ENCODE results near the gene MRPL44. TPM values are rescaled to one million over a fixed set of nuclear protein-coding genes. Genes with fewer than 3 reads are reported as not detected.

MRPL44 gene
- total and polyA plus RNA-seq, 2 of the 13 experiments (the other 11 are each of a cell fraction or from before 2014, with no cell fraction given), result 38.4 to 78.0 TPM

- peak; percentile 40 for TF ChIP-seq HNRNPH1 (optimal IDR thresholded peaks at IDR 0.05; ENCODE audit: low read depth, low read length)
- peak; percentile 98 for TF ChIP-seq KDM2A (CRISPR knock-in tag; IDR thresholded peaks at IDR 0.05; ENCODE audit: borderline replicate concordance, low read depth)
- TF ChIP-seq SIX4 (CRISPR knock-in tag; IDR thresholded peaks at IDR 0.05), result no peak; the same call in 1 of the 2 replicates
- TF ChIP-seq GABPA (IDR thresholded peaks at IDR 0.05; ENCODE audit: low read depth, low read length), result no peak
- no peak for TF ChIP-seq GABPA (CRISPR knock-in tag; IDR thresholded peaks at IDR 0.05; ENCODE audit: low read depth)
- no peak for TF ChIP-seq ZNF775 (CRISPR knock-in tag; IDR thresholded peaks at IDR 0.05; ENCODE audit: borderline replicate concordance)
- TF ChIP-seq, protein P1, sequence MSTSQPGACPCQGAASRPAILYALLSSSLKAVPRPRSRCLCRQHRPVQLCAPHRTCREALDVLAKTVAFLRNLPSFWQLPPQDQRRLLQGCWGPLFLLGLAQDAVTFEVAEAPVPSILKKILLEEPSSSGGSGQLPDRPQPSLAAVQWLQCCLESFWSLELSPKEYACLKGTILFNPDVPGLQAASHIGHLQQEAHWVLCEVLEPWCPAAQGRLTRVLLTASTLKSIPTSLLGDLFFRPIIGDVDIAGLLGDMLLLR (CRISPR knock-in tag; IDR thresholded peaks at IDR 0.05), result peak; percentile 92
- TF ChIP-seq KMT2B (CRISPR knock-in tag; IDR thresholded peaks at IDR 0.05), result peak; percentile 96
- TF ChIP-seq ERF (CRISPR knock-in tag; IDR thresholded peaks at IDR 0.05), result peak; percentile 96
- peak; percentile 24; the same call in 1 of the 2 replicates for TF ChIP-seq ZNF431 (CRISPR knock-in tag; IDR thresholded peaks at IDR 0.05; ENCODE audit: borderline replicate concordance, low read depth)
- no peak for TF ChIP-seq ZNF850 (CRISPR knock-in tag; conservative IDR thresholded peaks at IDR 0.05)
- peak; percentile 96 for TF ChIP-seq EEA1 (CRISPR knock-in tag; IDR thresholded peaks at IDR 0.05; ENCODE audit: borderline replicate concordance)
- peak; percentile 54; the same call in 1 of the 2 replicates for TF ChIP-seq ZNF362 (CRISPR knock-in tag; IDR thresholded peaks at IDR 0.05; ENCODE audit: borderline replicate concordance)
- TF ChIP-seq CCAR2 (optimal IDR thresholded peaks at IDR 0.05; ENCODE audit: low read depth, low read length), result no peak
- TF ChIP-seq NCOA5 (CRISPR knock-in tag; IDR thresholded peaks at IDR 0.05), result no peak
- peak; percentile 79; the same call in 1 of the 2 replicates for TF ChIP-seq ZNF605 (CRISPR knock-in tag; IDR thresholded peaks at IDR 0.05)
- TF ChIP-seq SYNCRIP (IDR thresholded peaks at IDR 0.05; ENCODE audit: insufficient read depth, low read depth, low read length), result no peak
- peak; percentile 89 for TF ChIP-seq DMAP1 (CRISPR knock-in tag; IDR thresholded peaks at IDR 0.05)
- peak; percentile 85 for TF ChIP-seq ZNF441 (CRISPR knock-in tag; IDR thresholded peaks at IDR 0.05; ENCODE audit: borderline replicate concordance)
- peak; percentile 99 for TF ChIP-seq KMT2A (CRISPR knock-in tag; IDR thresholded peaks at IDR 0.05)
- no peak for TF ChIP-seq CHD4 (IDR thresholded peaks at IDR 0.05; ENCODE audit: borderline replicate concordance, low read length)
- TF ChIP-seq, protein P2, sequence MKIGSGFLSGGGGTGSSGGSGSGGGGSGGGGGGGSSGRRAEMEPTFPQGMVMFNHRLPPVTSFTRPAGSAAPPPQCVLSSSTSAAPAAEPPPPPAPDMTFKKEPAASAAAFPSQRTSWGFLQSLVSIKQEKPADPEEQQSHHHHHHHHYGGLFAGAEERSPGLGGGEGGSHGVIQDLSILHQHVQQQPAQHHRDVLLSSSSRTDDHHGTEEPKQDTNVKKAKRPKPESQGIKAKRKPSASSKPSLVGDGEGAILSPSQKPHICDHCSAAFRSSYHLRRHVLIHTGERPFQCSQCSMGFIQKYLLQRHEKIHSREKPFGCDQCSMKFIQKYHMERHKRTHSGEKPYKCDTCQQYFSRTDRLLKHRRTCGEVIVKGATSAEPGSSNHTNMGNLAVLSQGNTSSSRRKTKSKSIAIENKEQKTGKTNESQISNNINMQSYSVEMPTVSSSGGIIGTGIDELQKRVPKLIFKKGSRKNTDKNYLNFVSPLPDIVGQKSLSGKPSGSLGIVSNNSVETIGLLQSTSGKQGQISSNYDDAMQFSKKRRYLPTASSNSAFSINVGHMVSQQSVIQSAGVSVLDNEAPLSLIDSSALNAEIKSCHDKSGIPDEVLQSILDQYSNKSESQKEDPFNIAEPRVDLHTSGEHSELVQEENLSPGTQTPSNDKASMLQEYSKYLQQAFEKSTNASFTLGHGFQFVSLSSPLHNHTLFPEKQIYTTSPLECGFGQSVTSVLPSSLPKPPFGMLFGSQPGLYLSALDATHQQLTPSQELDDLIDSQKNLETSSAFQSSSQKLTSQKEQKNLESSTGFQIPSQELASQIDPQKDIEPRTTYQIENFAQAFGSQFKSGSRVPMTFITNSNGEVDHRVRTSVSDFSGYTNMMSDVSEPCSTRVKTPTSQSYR (CRISPR knock-in tag; IDR thresholded peaks at IDR 0.05; ENCODE audit: borderline replicate concordance), result peak; percentile 70; the same call in 1 of the 2 replicates
These were observed 12.3 kb upstream of the MRPL44 start, which contains the start of gene WDFY1 (continued) for GRCh38 chr2:223944703-223945531.

Measured in HepG2 (cell line).